Neural crest cell (in vitro differentiated cells): ENCODE data around the gene MFSD2B. TPM values are rescaled to one million over a fixed set of nuclear protein-coding genes. Genes with fewer than 3 reads are reported as not detected.
"Not testable (repeated sequence)": the region's sequence is repeated elsewhere in the genome, so short reads cannot be mapped to it uniquely, and the experiment has no call there.

Experiments used
- DNase-seq: peaks from one replicate; pipeline ENCODE4 v3.0.0; 2021; ENCODE audit warnings: low read depth, mixed read lengths, low spot score
- H3K27ac Mint-ChIP-seq: one replicate; pipeline ENCODE4 v1.8.0; 2021; ENCODE audit warnings: mild to moderate bottlenecking, mixed read lengths; ENCODE audit not compliant: unreplicated experiment
- H3K27me3 Mint-ChIP-seq: 2 replicates; pipeline ENCODE4 v1.8.0; 2021; ENCODE audit warnings: low read depth, mild to moderate bottlenecking, mixed read lengths
- H3K36me3 Mint-ChIP-seq: 2 replicates; pipeline ENCODE4 v1.8.0; 2021; ENCODE audit warnings: low read depth, mild to moderate bottlenecking, mixed read lengths
- H3K4me1 Mint-ChIP-seq: 2 replicates; pipeline ENCODE4 v1.8.0; 2021; ENCODE audit warnings: mixed read lengths
- H3K4me3 Mint-ChIP-seq: one replicate; pipeline ENCODE4 v1.8.0; 2021; ENCODE audit warnings: mild to moderate bottlenecking, mixed read lengths
- H3K9me3 Mint-ChIP-seq: 2 replicates; pipeline ENCODE4 v1.8.0; 2021; ENCODE audit warnings: mixed read lengths
- CTCF ChIP-seq: fragments of 200-600 bp; sonication (generic); conservative IDR thresholded peaks from 2 replicates; pipeline ENCODE4 v1.5.0; 2021; ENCODE audit warnings: antibody characterized with exemption, mild to moderate bottlenecking
- total RNA-seq: library from RNA; stranded (reverse); gene quantifications from 2 replicates; pipeline ENCODE4 v1.2.1, GENCODE V29; 2021

Gene MFSD2B
- total RNA-seq, 1 donor from 2014 or later, result 0.47 TPM

- Mint-ChIP-seq H3K36me3 (no peaks in the 10 kb centered on the region), H3K4me3 (peak overlapping the region; percentile 44), H3K4me1 (peaks cover 7% of the 10 kb centered on the region), H3K27me3 (peaks cover 25% of the 10 kb centered on the region), H3K9me3 (no peaks in the 10 kb centered on the region), H3K27ac (no peak overlapping the region)
- no peak for DNase-seq
- no peak for TF ChIP-seq CTCF
Measured at GRCh38 chr2:24010477-24011249, 778 bp downstream of the MFSD2B start.

GRCh38 chr2:24011250-24012104, 1.6 kb downstream of the MFSD2B start:
- Mint-ChIP-seq H3K4me3 (peak overlapping the region; percentile 6), H3K27me3 (peaks cover 25% of the 10 kb centered on the region), H3K9me3 (no peaks in the 10 kb centered on the region), H3K27ac (no peak overlapping the region), H3K36me3 (no peaks in the 10 kb centered on the region), H3K4me1 (peaks cover 7% of the 10 kb centered on the region)
- no peak for TF ChIP-seq CTCF
- no peak for DNase-seq

- Mint-ChIP-seq H3K27me3 (peaks cover 25% of the 10 kb centered on the region), H3K4me3 (peak overlapping the region; percentile 24), H3K4me1 (peaks cover 7% of the 10 kb centered on the region), H3K36me3 (no peaks in the 10 kb centered on the region), H3K27ac (no peak overlapping the region), H3K9me3 (no peaks in the 10 kb centered on the region)
- no peak for DNase-seq
- no peak for TF ChIP-seq CTCF
Measured at GRCh38 chr2:24012521-24013188, 2.8 kb downstream of the MFSD2B start.

GRCh38 chr2:24014902-24015301, 5.0 kb downstream of the MFSD2B start:
- not testable (repeated sequence) for H3K36me3 Mint-ChIP-seq, DNase-seq, H3K27ac Mint-ChIP-seq, H3K4me3 Mint-ChIP-seq, H3K27me3 Mint-ChIP-seq, H3K9me3 Mint-ChIP-seq, H3K4me1 Mint-ChIP-seq

- TF ChIP-seq CTCF, result no peak
- Mint-ChIP-seq H3K4me3 (no peak overlapping the region), H3K36me3 (no peaks in the 10 kb centered on the region), H3K27ac (no peak overlapping the region), H3K27me3 (peaks cover 8% of the 10 kb centered on the region), H3K9me3 (no peaks in the 10 kb centered on the region), H3K4me1 (no peaks in the 10 kb centered on the region)
- no peak for DNase-seq
Measured at GRCh38 chr2:24015562-24016375, 5.9 kb downstream of the MFSD2B start.
